Prostate gland (tissue), 2 donors: ENCODE data around the gene OR13A1.

ENCODE experiments used
- CTCF ChIP-seq, 4 experiments: fragments of 200-600 bp in 2 of 4; fragments of 450-650 bp in 2 of 4; sonication (generic) in 2 of 4; IDR thresholded peaks; 1 replicate in 3 of 4; 2 replicates in 1 of 4; pipeline ENCODE4 v1.5.1; 2016 to 2019; ENCODE audit warnings: antibody characterized with exemption in 4 of 4, mild to moderate bottlenecking in 2 of 4, moderate library complexity in 2 of 4
- POLR2A ChIP-seq: fragments of 450-650 bp; IDR thresholded peaks from one replicate; pipeline ENCODE4 v1.6.1; 2016; ENCODE audit warnings: antibody characterized with exemption, mild to moderate bottlenecking
- POLR2AphosphoS5 ChIP-seq: sonication (generic); formaldehyde crosslinking; IDR thresholded peaks from one replicate; pipeline ENCODE4 v1.6.1; 2017; ENCODE audit warnings: antibody characterized with exemption

- TF ChIP-seq CTCF (IDR thresholded peaks at IDR 0.05) (no peak), POLR2A (no peak), POLR2AphosphoS5 (no peak)
Measured at GRCh38 chr10:45261243-45261775, 54.1 kb downstream of the OR13A1 start.
